D721Med (cell line): ENCODE measurements around the gene BCAS3.

Source experiments
- DNase-seq: peaks from one replicate; pipeline ENCODE4 v3.0.0; 2011; ENCODE audit warnings: low spot score; ENCODE audit not compliant: insufficient read length
- FAIRE-seq: peaks from 2 replicates; lab custom pipeline; 2011; peaks lifted over from hg19 to GRCh38; lab: Jason Lieb, UNC
- TF ChIP-seq, protein P1 (sequence below): IDR thresholded peaks from 2 replicates; pipeline ENCODE4 v1.5.1; 2012; ENCODE audit warnings: mild to moderate bottlenecking, control low read depth; ENCODE audit not compliant: insufficient read depth; ENCODE audit errors: missing control alignments

The BCAS3 gene

DNA sequence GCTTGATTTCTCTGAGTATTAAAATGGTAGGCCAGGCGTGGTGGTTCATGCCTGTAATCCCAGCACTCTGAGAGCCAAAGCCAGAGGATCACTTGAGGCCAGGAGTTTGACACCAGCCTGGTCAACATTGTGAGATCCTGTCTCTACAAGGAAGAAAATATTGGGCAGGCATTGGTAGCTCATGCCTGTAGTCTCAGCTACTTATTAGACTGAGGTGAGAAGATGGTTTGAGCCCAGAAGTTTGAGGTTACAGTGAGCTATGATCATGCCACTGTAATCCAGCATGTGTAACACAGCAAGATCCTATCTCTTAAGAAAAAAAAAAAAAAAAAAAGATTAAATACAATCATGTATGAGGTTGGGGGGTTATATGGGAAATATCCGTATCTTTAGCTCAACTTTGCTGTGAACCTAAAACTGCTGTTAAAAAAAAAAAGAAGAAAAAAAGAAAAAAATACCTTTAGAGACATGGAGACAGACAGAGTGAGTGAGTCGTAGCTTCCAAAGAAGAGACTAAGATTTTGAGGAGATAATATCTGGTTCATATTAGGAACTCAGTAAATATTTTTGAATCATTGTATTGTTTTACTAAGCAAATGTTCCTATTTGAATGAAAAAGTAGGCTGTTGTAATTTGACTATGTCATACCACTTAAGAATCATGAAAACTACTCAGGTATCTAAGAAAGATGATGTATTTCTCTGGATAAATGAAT is 396.3 kb downstream of the BCAS3 start:
- no peak for FAIRE-seq
- no peak for DNase-seq
- TF ChIP-seq, protein P1, sequence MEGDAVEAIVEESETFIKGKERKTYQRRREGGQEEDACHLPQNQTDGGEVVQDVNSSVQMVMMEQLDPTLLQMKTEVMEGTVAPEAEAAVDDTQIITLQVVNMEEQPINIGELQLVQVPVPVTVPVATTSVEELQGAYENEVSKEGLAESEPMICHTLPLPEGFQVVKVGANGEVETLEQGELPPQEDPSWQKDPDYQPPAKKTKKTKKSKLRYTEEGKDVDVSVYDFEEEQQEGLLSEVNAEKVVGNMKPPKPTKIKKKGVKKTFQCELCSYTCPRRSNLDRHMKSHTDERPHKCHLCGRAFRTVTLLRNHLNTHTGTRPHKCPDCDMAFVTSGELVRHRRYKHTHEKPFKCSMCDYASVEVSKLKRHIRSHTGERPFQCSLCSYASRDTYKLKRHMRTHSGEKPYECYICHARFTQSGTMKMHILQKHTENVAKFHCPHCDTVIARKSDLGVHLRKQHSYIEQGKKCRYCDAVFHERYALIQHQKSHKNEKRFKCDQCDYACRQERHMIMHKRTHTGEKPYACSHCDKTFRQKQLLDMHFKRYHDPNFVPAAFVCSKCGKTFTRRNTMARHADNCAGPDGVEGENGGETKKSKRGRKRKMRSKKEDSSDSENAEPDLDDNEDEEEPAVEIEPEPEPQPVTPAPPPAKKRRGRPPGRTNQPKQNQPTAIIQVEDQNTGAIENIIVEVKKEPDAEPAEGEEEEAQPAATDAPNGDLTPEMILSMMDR, result no peak

DNA sequence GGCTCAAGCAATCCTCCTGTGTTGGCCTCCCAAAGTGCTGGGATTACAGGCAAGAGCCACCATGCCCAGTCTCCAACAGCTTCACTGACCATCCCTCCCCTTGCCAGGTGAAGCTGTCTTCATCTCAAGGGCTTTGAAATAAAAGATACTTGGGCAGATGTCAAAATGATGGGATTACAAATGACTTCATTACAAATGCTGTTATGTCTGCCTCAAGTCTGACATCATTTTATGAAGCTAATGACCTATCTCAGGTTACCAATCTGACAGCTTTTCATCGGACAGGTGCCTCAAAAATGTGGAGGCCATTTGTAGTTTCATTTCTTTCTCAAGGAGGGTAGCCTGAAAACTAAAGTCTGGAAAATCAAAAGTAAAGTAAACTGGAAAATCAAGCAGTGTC is 398.3 kb downstream of the BCAS3 start:
- no peak for DNase-seq
- FAIRE-seq, result no peak
- TF ChIP-seq, protein P1, result no peak

DNA sequence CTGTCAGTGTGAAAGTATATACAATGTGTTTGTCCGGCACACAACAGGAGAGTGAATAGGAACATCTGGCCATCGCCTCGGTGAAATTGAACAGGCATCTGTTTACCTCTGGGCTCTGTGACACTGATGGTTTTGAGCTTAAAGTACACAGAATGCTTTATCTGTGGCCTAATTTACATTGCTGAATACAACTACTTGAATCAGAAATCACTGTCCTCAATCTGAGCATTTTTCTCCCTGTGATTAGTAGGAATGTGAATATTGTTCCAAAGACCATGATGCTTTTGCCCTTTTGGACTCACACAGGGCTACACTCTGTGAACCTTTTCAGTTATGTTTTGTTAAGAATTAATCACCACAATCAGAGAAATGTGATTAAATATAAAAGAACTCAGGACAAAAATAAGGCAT is 399.0 kb downstream of the BCAS3 start:
- DNase-seq (no peak), FAIRE-seq (no peak)
- TF ChIP-seq, protein P1, result no peak

DNA sequence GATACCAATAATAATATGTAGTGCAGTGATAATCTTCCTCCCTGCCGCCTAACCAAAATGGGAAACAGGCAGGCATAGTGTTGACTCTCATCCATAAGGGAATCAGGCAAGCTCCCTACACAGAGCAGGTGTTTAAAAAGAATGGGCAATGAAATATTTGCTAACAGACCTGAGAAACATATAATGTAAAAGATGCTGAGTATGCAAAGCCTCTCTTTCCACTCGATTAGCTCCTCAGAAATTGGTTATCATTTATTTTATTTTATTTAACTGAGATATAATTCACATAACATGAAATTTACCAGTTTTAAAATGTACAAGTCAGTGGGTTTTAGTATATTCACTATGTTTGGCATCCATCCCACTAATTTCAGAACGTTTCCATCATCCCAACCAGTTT is 404.3 kb downstream of the BCAS3 start:
- no peak for FAIRE-seq
- TF ChIP-seq, protein P1, result no peak
- no peak for DNase-seq

DNA sequence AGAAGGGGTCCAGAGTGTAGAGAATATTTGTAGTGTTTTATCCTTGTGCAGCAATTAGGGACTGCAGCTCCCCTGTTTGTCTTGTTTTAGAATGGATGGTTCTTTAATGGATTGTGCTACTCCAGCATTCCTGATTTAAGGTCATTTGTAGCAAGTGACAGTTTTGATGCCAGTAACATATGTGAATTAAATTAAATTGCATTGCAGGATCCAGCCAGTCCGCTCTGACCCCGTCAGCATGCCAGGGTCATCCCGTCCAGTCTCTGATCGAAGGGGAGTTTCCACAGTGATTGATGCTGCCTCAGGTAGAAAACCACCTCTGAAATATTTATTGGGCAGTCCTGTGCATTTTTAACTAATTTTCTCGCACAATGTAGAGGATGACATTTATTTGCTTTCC is 406.6 kb downstream of the BCAS3 start:
- TF ChIP-seq, protein P1, result no peak
- FAIRE-seq (no peak), DNase-seq (no peak)

- TF ChIP-seq, protein P1, result no peak
- DNase-seq (no peak), FAIRE-seq (no peak)
Measured at GRCh38 chr17:61087024-61087423, 409.4 kb downstream of the BCAS3 start.

- FAIRE-seq, result no peak
Measured at GRCh38 chr17:61088556-61088955, 410.9 kb downstream of the BCAS3 start.

More at GRCh38 chr17:61088556-61088955, 410.9 kb downstream of the BCAS3 start:
- TF ChIP-seq, protein P1, result no peak
- DNase-seq, result no peak
